Measurements from ENCODE around the gene C1QTNF1.
"Not testable (repeated sequence)": the region's sequence is repeated elsewhere in the genome, so short reads cannot be mapped to it uniquely, and the experiment has no call there.

Gene C1QTNF1

GRCh38 chr17:79023180-79023705 is 726 bp upstream of the C1QTNF1 start:
- no peak for DNase-seq (ENCODE audit: low read depth)

- DNase-seq (ENCODE audit: low read depth): no peak
Measured at GRCh38 chr17:79024901-79025737, 1.1 kb downstream of the C1QTNF1 start.

- no peak for DNase-seq (ENCODE audit: low read depth)
Measured at GRCh38 chr17:79026376-79027273, 2.7 kb downstream of the C1QTNF1 start.

GRCh38 chr17:79027274-79027924 is 3.4 kb downstream of the C1QTNF1 start:
- DNase-seq (ENCODE audit: low read depth): no peak

- DNase-seq (ENCODE audit: low read depth): no peak
Measured at GRCh38 chr17:79027925-79028491, 4.0 kb downstream of the C1QTNF1 start.

GRCh38 chr17:79028496-79029326 is 4.7 kb downstream of the C1QTNF1 start:
- no peak for DNase-seq (ENCODE audit: low read depth)

- no peak for DNase-seq (ENCODE audit: low read depth)
Measured at GRCh38 chr17:79029327-79030009, 5.5 kb downstream of the C1QTNF1 start.

- DNase-seq (ENCODE audit: low read depth): not testable (repeated sequence)
Measured at GRCh38 chr17:79030636-79031035, 6.7 kb downstream of the C1QTNF1 start.

GRCh38 chr17:79031996-79032875 is 8.3 kb downstream of the C1QTNF1 start:
- no peak for DNase-seq (ENCODE audit: low read depth)

GRCh38 chr17:79033046-79033616 is 9.2 kb downstream of the C1QTNF1 start:
- no peak for DNase-seq (ENCODE audit: low read depth)

GRCh38 chr17:79033741-79034501 is 10.0 kb downstream of the C1QTNF1 start:
- DNase-seq (ENCODE audit: low read depth): no peak

GRCh38 chr17:79034931-79035485 is 11.0 kb downstream of the C1QTNF1 start:
- no peak for DNase-seq (ENCODE audit: low read depth)

- DNase-seq (ENCODE audit: low read depth): no peak
Measured at GRCh38 chr17:79035686-79036085, 11.7 kb downstream of the C1QTNF1 start.

GRCh38 chr17:79036181-79036580 is 12.2 kb downstream of the C1QTNF1 start:
- DNase-seq (ENCODE audit: low read depth): no peak

GRCh38 chr17:79036596-79036995 is 12.6 kb downstream of the C1QTNF1 start:
- DNase-seq (ENCODE audit: low read depth): no peak

- no peak for DNase-seq (ENCODE audit: low read depth)
Measured at GRCh38 chr17:79038545-79039135, 14.7 kb downstream of the C1QTNF1 start.

- no peak for DNase-seq (ENCODE audit: low read depth)
Measured at GRCh38 chr17:79039171-79039570, 15.2 kb downstream of the C1QTNF1 start.
